SK-N-MC (cell line): ENCODE measurements around the gene XKR7.

ENCODE experiments used
- EZH2 ChIP-seq: fragments of 200-600 bp; sonication (generic); IDR thresholded peaks from one replicate; pipeline ENCODE4 v1.6.1; 2017; ENCODE audit warnings: antibody characterized with exemption
- POLR2AphosphoS5 ChIP-seq: IDR thresholded peaks from 2 replicates; pipeline ENCODE4 v1.6.1; 2012; ENCODE audit warnings: mild to moderate bottlenecking, low read depth, low read length, borderline replicate concordance

DNA sequence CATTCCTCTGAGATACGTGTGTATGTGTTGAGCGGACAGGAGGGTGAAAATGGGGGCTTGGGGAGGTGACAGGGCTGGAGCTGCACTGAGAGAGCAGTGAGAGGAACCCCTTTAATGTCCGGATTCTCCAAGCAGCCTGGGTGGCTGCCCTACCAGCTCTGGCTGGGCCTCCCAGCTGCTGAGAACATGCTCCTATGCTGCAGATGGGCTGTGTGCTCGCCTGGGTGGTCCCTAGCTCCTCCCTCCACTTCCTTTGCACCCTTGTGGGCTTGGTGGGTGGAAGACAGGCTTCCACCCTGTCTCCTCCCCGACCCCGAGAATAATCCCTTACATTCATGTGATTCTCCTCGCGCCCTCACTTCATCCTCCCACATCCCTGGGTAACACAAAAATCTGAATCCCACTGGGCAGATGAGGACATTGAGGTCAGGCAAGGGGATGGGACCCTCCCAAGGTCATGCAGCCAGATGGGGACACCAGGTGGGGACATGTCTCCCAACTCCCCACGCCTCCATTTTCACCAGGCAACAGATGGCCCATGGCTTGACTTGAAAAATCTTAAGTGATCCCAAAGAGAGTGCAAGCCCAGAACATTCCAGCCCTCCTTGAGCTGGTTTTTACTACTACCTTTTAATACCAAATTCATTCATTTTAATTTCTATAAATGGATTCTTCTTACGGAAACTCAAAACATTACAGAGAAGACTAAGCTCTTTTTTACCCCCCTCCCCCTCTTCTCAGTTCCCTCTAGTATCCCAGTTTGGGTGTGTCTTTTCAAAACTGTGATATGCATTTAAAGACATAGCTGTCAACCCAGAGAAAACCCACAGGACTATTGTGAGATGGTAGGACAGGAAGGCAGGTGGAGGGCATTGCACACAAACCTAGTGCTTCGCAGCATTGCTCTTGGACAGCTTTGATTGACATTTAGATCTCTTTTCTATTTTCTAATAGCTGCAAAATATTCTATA, 11.1 kb upstream of the XKR7 start:
- TF ChIP-seq EZH2 = no peak
- no peak for TF ChIP-seq POLR2AphosphoS5
